Stimulated activated CD8-positive, alpha-beta memory T cell treated with anti-CD3 and anti-CD28 coated beads, Interleukin-15, amount 100 ng/mL, for 48 hours (primary cell): ENCODE measurements around the gene SLC22A7.

Experiments
- DNase-seq, 2 donors: peaks; one replicate each; pipeline ENCODE4 v3.0.0-alpha.2; 2020; ENCODE audit warnings: low read depth in 2 of 2

The SLC22A7 gene

DNA sequence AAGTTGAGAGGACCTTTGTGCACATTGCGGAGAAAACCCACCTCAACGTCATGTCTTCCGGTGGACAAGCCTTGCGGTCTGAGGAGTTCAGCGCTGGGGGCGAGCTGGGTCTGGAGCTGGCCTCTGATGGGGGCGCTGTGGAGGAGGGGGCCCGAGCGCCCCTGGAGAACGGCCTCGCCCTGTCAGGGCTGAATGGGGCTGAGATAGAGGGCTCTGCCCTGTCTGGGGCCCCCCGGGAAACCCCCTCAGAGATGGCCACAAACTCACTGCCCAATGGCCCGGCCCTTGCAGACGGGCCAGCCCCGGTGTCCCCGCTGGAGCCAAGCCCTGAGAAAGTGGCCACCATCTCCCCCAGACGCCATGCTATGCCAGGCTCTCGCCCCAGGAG, 14.6 kb upstream of the SLC22A7 start:
- no peak for DNase-seq

DNA sequence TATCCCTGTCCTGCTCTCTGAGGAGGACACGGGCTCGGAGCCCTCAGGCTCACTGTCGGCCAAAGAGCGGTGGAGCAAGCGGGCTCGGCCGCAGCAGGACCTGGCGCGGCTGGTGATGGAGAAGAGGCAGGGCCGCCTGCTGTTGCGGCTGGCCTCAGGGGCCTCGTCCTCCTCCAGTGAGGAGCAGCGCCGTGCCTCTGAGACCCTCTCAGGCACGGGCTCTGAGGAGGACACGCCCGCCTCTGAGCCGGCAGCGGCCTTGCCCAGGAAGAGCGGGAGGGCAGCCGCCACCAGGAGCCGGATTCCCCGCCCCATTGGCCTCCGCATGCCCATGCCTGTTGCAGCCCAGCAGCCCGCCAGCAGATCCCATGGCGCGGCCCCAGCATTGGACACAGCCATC, 14.2 kb upstream of the SLC22A7 start:
- DNase-seq, result no peak

DNA sequence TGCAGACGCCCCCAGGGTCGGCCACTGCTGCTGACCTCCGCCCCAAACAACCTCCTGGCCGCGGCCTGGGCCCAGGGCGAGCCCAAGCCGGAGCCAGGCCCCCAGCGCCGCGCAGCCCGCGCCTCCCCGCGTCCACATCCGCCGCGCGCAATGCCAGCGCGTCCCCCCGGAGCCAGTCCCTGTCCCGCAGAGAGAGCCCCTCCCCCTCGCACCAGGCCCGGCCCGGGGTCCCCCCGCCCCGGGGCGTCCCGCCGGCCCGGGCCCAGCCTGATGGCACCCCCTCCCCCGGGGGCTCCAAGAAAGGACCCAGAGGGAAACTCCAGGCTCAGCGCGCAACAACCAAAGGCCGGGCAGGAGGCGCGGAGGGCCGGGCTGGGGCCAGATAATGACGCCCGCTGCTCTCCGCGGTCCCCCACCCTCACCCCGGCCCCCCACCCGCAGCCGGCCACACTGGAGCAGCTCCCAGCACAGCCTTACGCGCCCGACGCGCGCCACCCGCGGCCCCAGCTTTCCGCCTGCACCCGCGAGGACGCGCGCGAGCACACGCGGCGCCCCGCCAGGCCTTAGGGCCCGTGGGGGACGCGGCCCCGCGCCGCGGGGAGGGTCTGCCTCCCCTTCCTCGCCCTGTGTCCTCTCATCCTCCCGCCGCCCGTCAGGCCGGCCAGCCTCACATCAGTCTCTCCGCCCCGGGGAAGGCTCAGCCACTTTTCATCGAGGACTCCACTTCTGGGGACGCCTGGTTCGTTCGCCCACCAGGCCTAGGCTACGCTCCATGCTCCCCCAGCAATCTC, 12.9 kb upstream of the SLC22A7 start:
- DNase-seq, result no peak

DNA sequence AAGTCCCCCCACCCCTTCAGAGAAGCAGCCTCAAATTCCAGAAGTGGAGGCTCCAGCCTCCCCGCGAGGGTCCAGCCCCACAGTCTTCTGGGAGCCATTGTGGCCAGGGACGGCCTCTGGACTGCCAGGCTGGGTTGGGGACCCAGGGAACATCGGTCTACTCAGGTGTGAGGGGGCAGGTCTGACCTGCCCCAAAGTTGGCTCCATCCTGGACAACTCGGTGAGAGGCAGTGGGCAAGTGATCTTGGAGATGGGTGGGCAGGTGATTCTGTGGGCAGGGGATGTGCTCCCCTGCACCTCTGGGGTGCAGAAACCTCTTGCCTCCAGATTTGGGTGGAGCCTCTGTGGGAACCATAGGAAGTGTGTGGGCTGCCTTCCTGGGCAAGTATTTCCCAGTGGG, 12.2 kb upstream of the SLC22A7 start:
- DNase-seq, result no peak

DNA sequence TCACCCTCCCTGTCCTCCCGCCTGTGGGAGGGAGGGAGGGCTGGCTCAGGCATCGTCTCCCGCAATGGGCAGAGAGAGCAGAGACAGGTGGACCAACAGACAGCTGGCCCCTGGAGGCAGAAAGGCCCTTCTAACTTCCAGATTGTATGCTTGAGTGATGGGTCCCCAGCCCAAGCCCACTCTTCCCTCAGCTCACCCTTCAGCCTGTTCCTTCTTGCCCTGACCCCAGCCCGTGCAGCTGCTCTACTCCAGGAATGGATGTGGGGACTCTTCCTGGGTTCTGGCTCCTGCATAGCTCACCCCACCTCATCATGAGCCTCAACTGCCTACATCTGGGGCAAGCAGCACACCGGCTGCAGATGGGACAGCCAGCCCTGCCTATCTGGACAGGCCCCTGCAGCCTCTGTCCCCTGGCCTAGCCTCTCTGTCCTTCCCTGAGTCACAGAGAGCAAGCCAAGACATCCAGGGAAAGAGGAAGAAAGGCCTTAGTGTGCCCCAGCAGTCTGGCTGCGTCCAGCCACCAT, 11.5 kb upstream of the SLC22A7 start:
- no peak for DNase-seq

DNA sequence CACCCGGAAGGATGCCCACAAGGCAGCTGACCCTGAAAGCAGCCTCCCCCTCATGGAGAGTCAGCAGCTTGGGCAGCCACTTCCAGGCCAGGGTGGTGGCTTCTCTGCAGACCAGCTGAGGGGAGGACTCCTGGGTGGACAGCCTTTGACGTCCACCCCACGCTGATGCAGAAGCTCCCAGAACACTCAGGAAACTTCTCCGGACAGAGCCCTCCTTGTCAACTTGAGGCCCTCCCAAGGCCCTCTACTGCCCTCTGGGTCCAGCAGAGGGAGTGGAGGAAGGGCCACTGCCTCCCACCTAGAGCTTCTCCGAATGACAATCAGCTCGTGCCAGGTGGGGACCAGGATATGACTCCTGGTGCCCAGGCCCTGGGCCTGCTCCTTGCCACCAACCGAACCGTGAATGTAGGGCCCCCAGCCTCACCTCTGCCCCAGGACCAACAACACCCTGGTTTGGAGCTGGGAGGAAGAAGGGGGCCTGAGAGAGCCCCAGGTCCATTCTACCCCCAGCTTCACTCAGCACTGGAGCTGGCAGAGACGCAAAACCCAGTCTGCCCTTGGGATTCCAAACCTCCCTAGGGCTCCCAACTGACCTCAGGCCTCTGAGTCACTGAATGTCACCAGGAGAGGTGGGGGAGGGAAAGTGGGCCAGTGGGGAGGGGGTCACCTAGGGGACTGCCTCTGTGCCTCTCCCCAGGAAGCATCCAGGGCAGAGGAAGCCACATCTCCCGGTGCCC, 10.9 kb upstream of the SLC22A7 start:
- no peak for DNase-seq

DNA sequence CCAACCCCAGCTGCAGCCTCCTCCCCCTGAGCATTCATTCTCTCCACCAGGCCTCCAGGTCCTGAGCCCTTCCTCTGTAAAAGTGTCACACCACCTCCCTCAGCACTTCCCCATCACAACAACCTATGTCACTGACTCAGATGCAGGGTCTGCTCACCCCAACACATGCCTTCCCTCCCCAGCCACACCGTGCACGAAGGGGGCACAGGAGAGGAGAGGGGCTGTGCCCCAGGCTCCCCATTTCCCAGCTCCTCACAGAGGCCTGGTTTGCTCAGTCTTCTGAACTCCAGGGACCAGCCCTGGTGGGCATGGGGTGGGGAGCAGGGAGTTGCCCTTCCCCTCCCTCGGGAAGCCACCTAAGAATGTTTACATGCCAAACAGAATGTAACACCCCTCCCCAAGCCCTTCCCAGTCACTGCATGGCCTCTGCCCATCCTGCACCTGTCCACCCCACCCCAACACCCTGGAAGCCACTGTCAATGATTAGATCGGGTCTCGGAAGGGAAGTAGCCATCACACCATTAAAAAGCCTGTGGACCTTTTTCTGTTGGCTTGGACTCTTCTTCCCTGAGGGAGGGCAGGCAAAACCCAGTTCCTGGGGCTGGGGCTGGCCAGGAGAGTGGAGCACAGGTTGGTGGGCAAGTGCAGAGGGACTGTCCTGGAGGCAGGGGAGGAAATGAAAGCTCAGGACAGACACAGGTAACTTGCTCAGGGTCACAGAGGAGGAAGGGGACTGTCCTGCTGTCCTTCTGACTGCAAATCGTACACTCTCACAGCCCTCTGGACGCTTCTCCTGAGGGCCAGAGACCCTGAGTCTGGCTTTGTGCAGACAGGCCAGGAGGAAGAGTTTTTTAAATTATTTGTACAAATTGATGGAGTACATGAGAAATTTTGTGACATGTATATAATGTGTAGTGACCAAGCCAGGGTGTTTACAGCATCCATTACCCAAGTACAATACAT, 10.1 kb upstream of the SLC22A7 start:
- DNase-seq, result no peak

DNA sequence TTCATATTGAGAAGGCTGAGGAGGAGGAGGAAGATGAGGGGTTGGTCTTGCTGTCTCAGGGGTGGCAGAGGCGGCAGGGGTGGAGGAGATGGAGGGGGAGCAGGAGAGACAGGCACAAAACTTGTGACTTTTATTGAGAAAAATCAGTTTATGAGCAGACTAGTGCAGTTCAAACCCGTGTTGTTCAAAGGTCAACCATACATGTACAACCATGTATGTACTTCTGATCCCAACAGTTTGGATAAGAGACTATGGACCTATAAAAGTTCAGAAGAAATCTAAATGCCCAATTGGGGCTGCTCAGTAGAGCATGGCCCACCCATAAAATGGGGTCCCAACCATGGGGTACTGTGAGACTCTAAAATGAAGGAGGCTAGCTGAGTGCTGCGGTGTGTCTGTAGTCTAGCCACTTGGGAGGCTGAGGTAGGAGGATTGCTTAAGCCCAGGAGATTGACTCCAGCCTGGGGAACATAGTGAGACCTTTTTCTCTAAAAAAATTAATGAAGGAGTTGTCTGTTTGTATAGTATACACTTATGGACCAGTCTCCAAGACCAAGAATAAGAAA, 7.6 kb upstream of the SLC22A7 start:
- no peak for DNase-seq

DNA sequence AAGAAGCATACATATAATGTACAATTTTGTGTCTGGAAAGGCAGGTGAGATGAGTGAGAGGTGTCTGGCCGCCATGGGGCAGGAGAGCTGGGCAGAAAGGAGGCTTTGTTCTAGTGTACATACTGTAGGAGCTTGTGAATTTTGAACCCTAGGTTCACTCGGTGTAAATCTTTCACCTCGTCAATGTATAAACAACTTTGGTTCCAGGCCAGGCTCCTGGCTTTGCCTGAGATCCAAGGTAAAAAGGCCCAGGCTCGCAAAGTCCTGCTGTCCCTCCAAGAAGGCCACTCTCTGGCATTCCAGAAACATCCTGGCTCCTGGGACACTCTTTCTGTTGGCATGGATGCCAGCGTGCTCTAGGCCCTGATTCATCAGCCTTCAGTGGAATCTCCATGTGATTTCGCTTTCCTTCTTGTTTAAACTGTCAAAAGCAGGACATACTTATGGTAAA, 7.1 kb upstream of the SLC22A7 start:
- DNase-seq, result no peak

DNA sequence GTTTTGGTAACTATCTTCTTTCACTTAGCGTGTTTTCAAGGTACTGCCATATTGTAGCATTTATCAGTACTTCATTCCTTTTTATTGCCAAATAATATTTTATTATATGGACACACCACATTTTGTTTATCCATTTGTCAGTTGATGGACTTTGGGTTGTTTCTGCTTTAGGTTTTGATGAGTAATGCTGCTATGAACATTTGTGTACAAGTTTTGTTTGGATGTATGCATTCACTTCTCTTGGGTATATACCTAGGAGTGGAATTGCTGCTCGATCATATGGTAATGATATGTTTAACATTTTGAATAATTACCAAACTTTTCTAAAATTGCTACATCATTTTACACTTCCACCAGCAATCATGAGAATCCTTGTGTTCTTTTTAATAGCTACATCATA, 6.4 kb upstream of the SLC22A7 start:
- DNase-seq, result no peak

DNA sequence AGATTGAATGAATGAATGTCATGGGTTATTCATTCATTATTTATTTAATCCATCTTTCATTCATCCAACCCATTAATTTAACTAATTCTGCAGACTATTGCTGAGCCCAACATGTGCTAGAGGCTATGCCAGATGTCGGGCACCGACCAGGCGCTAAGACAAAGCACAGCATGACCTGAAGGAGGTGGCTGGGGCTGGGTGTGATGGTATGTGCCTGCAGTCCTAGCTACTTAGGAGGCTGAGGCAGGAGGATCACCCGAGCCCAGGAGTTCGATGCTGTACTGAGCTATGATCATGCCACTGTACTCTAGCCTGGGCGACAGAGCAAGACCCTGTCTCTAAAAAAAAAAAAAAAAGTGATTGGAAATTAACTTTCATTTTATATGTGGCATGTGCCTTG, 5.7 kb upstream of the SLC22A7 start:
- no peak for DNase-seq

DNA sequence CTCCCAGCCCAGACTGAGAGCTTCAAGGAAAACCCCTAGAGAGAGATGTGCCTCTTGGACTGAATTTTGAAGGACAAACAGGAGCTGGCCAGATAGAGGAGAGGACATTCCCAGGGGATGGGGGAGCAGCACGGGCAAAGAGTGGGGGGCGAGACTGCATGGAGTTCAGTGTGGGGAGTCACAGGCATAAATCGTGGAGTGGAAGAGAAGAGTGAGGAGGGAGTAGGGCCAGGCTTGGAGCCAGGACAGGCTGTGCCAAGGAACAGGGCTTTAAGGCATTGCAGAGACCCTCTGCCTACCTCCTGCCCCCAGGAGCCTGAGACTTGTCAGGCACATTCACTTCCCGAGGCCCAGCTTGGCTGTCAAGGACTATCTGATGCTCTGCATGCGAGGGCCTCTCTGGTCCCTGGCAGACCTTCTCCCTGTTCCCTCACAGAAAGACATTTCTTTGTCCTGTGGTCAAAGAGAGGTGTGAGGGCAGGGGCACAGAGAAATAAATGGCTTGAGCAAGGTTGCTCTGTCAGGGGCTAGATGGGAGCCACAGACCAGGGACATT, 5.2 kb upstream of the SLC22A7 start:
- DNase-seq, result no peak

DNA sequence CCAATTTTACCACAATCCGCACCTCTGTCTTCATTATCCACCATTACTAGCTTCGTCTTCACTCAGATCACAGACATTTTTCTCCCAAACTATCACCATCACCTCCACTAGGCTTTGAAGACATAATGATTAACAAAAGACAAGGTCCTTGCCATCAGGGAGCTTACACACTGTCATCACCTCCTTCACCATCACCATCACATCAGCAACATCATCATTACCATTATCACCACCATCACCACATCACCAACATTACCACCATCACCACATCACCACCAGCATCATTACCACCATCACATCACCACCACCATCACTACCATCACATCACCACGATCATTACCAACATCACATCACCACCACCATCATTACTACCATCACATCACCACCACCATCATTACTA, 4.4 kb upstream of the SLC22A7 start:
- no peak for DNase-seq

DNA sequence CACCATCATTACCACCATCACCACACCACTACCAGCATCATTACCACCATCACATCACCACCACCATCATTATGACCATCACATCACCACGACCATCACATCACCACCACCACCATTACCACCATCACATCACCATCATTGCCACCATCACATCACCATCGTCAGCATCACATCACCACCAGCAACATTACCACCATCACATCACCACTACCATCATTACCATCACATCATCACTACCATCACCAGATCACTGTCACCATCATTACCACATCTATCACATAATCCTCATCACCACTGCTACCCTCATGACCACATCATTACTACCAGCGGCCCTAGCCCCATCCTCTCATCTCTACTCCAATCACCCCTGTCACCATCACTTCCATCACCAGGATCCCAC, 3.5 kb upstream of the SLC22A7 start:
- DNase-seq, result no peak

DNA sequence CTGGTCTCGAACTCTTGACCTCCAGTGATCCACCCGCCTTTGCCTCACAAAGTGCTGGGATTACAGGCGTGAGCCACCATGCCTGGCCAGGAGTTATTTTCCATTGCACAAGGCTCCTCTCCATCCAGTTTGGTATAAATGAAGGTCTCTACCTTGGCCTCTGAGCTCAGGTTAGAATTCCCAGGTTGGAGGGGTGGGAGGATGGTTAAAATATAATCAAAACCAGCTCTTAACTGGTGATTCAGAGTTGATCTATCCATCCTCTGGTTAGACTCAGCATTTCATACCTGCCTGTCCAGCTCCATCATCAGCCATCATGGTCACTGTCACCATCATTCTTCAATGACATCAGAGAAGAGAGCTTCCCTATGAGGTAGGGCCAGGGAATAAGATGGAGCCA, 2.6 kb upstream of the SLC22A7 start:
- no peak for DNase-seq

DNA sequence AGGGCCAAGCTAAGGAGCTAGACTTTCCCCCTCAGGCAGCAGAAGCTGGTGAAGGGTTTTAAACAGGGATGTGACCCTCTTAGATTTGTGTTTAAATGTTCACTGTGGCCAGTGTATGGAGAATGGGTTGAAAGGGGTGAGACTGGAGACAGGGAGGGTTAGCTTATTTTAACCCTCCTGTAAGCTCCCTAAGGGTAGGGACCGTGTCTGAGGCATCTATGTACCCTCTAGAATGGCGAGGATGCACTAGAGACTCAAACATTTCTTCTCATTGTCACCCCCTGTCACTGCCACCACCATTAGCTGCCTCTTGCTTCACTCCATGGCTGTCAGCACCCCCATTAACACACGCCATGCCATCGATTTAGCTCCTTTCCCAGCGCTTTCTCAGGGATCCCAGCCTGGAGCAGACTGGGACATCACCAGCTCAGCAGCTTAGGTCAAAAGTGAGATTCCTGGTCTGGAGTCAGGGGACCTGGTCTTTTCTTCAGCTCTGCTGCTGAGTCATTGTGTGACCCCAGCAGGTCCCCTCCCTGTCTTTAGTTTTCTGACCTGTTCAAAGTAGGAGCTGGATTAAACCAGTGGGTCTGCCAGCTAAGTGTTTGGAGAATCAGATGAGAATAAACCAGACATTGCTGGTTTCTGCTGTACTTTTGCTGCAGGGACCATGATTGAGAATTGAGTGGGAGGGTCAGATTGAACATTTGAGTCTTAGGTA, 1.1 kb upstream of the SLC22A7 start:
- DNase-seq, result no peak

DNA sequence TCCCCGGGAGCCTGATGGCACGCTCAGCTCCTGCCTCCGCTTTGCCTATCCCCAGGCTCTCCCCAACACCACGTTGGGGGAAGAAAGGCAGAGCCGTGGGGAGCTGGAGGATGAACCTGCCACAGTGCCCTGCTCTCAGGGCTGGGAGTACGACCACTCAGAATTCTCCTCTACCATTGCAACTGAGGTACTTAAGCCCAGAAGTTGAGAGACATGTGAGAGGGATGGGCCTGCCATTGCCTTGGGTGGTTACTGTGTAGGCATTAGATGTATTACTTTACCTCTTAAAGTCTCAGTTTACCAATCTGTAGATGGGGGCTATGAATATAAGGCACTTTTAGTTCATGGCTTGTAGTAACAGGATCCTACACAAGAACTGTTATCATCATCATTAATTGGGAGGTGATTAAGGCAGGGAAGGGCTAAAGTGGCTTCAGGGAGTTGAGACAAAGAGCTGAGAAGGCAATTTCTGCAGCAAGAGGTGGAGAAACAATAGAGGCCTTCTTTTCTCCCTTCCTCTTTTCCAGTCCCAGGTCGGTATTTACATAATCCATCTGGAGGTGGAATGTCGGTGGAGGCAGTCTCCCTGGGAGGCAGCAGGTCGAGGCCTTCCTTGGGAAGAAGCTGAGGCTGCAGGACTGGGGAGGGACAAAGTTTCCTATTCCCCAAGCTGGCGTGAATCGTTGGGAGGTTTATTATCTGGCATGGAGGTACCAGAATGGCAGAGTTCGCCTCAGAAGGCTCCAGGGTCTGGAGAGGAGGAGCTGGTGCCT, 691 bp downstream of the SLC22A7 start:
- no peak for DNase-seq

DNA sequence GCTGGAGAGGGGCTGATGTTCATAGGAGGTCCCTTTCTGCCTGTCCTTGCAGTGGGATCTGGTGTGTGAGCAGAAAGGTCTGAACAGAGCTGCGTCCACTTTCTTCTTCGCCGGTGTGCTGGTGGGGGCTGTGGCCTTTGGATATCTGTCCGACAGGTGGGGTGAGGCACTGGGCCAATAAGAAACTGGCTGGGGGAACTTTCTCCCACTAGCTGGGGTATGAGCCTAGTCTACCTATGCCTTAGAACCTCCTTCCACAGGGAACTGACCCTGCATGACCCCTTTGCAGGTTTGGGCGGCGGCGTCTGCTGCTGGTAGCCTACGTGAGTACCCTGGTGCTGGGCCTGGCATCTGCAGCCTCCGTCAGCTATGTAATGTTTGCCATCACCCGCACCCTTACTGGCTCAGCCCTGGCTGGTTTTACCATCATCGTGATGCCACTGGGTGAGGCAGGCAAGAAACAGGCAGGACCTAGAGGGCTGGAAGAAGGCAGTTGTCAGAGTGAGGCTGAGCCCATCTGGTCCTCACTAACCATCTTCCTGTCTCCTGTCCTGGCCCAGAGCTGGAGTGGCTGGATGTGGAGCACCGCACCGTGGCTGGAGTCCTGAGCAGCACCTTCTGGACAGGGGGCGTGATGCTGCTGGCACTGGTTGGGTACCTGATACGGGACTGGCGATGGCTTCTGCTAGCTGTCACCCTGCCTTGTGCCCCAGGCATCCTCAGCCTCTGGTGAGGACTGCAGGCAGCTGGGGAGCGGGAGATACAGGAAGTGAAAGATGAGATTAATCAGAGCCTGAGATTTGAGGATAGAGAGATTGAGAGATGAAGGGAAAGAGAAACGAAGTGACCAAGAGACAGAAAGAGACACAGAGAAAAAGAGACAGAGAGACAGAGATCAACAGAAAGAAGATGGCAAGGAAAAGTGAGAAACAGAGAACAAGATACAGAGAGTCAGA, 1.6 kb downstream of the SLC22A7 start:
- no peak for DNase-seq
